IMR-90 (cell line): ENCODE results near the gene RFTN1. TPM values are rescaled to one million over a fixed set of nuclear protein-coding genes. Genes with fewer than 3 reads are reported as not detected.
A peak's percentile ranks its signal among the peaks of the same experiment; 100 is the strongest.

Source experiments
- ATAC-seq: fragments of 200-7000 bp; cut with Tn5 transposase; 2 replicates; pipeline ENCODE4 v1.9.1; 2020; ENCODE audit warnings: low read depth, mild to moderate bottlenecking, moderate library complexity
- BruUV-seq: library from RNA; stranded (reverse); fragments of 400-500 nt; replicated peaks from 2 replicates; lab custom pipeline; 2021; lab: Mats Ljungman, UMichigan
- CTCF ChIA-PET: fragments of 300-600 bp; formaldehyde crosslinking; extraction: SDS; loops from one replicate; lab custom pipeline; 2021; ENCODE audit warnings: antibody characterized with exemption; lab: Yijun Ruan, JAX
- POLR2A ChIA-PET: fragments of 300-600 bp; sonication (Branson Sonifier 250); formaldehyde crosslinking; loops from one replicate; lab custom pipeline; 2022; ENCODE audit warnings: antibody characterized with exemption; ENCODE audit not compliant: unreplicated experiment; lab: Charles Lee
- DNase-seq: peaks from one replicate; pipeline ENCODE4 v3.0.0; 2013
- H2AFZ ChIP-seq: replicated peaks from 2 replicates; pipeline ENCODE3; 2013; ENCODE audit warnings: low read length, mild to moderate bottlenecking; ENCODE audit not compliant: poor library complexity
- H2AK5ac ChIP-seq: 2 replicates; pipeline ENCODE4 v1.6.1; 2013; ENCODE audit warnings: low read depth, low read length, inconsistent platforms
- H2AK9ac ChIP-seq: replicated peaks from 2 replicates; pipeline ENCODE3; 2013; ENCODE audit warnings: mild to moderate bottlenecking, low read depth, low read length, moderate library complexity; ENCODE audit not compliant: poor library complexity
- H2BK120ac ChIP-seq: 2 replicates; pipeline ENCODE4 v1.6.1; 2013; ENCODE audit warnings: low read depth, low read length, inconsistent platforms
- H2BK15ac ChIP-seq: 3 replicates; pipeline ENCODE4 v1.6.1; 2013; ENCODE audit warnings: low read depth, low read length, inconsistent platforms
- H2BK20ac ChIP-seq: 2 replicates; pipeline ENCODE4 v1.6.1; 2013; ENCODE audit warnings: low read depth, mild to moderate bottlenecking, inconsistent platforms, low read length, moderate library complexity
- H2BK5ac ChIP-seq: 2 replicates; pipeline ENCODE4 v1.6.1; 2013; ENCODE audit warnings: mild to moderate bottlenecking, low read depth, low read length, inconsistent platforms; ENCODE audit not compliant: poor library complexity, severe bottlenecking
- H3K14ac ChIP-seq: replicated peaks from 2 replicates; pipeline ENCODE4 v1.6.1; 2013; ENCODE audit warnings: low read depth, low read length, inconsistent platforms
- H3K18ac ChIP-seq: 2 replicates; pipeline ENCODE4 v1.6.1; 2013; ENCODE audit warnings: low read depth, low read length, control low read depth
- H3K23ac ChIP-seq: 2 replicates; pipeline ENCODE4 v1.6.1; 2013; ENCODE audit warnings: low read depth, low read length, inconsistent platforms
- H3K27ac ChIP-seq: 2 replicates; pipeline ENCODE4 v1.5.1; 2013; ENCODE audit warnings: mild to moderate bottlenecking, control low read depth, low read length; ENCODE audit not compliant: insufficient read depth
- H3K27me3 ChIP-seq: 2 replicates; pipeline ENCODE4 v1.6.1; 2013; ENCODE audit warnings: low read length; ENCODE audit not compliant: control insufficient read depth, insufficient read depth
- H3K36me3 ChIP-seq: 2 replicates; pipeline ENCODE4 v1.6.1; 2013; ENCODE audit warnings: low read length, mixed read lengths; ENCODE audit not compliant: control insufficient read depth, insufficient read depth
- H3K4ac ChIP-seq: 2 replicates; pipeline ENCODE4 v1.6.1; 2013; ENCODE audit warnings: low read depth, low read length, inconsistent platforms
- H3K4me1 ChIP-seq: 2 replicates; pipeline ENCODE4 v1.6.1; 2013; ENCODE audit warnings: low read length, mixed read lengths; ENCODE audit not compliant: control insufficient read depth, insufficient read depth
- H3K4me2 ChIP-seq: 2 replicates; pipeline ENCODE4 v1.6.1; 2013; ENCODE audit warnings: low read depth, mild to moderate bottlenecking, control low read depth, low read length, moderate library complexity
- H3K4me3 ChIP-seq: 2 replicates; pipeline ENCODE4 v1.5.1; 2013; ENCODE audit warnings: low read depth, mild to moderate bottlenecking, control low read depth, low read length, moderate library complexity; ENCODE audit not compliant: insufficient read depth
- H3K56ac ChIP-seq: 2 replicates; pipeline ENCODE4 v1.6.1; 2013; ENCODE audit warnings: low read length, inconsistent platforms; ENCODE audit not compliant: insufficient read depth; ENCODE audit errors: extremely low read depth
- H3K79me1 ChIP-seq, 2 experiments: 2 replicates each; pipeline ENCODE4 v1.6.1; 2013; ENCODE audit warnings: low read length in 2 of 2, inconsistent platforms in 1 of 2, low read depth in 1 of 2
- H3K9ac ChIP-seq: 2 replicates; pipeline ENCODE4 v1.6.1; 2013; ENCODE audit warnings: low read depth, low read length, control low read depth
- H3K9me1 ChIP-seq: 2 replicates; pipeline ENCODE4 v1.6.1; 2013; ENCODE audit warnings: low read length, inconsistent platforms; ENCODE audit not compliant: insufficient read depth
- H3K9me3 ChIP-seq: 2 replicates; pipeline ENCODE4 v1.6.1; 2013; ENCODE audit warnings: low read length; ENCODE audit not compliant: control insufficient read depth, insufficient read depth
- H4K20me1 ChIP-seq: 2 replicates; pipeline ENCODE4 v1.6.1; 2013; ENCODE audit warnings: low read length, inconsistent platforms; ENCODE audit not compliant: insufficient read depth
- H4K5ac ChIP-seq: 2 replicates; pipeline ENCODE4 v1.6.1; 2013; ENCODE audit warnings: mild to moderate bottlenecking, low read depth, low read length, control low read depth
- H4K8ac ChIP-seq, 2 experiments: 2 replicates each; pipeline ENCODE4 v1.6.1; 2013; ENCODE audit warnings: low read depth in 2 of 2, low read length in 2 of 2, control low read depth in 1 of 2, inconsistent platforms in 1 of 2
- H4K91ac ChIP-seq: 2 replicates; pipeline ENCODE4 v1.6.1; 2013; ENCODE audit warnings: low read depth, low read length, inconsistent platforms; ENCODE audit not compliant: insufficient read depth
- CHD1 ChIP-seq: IDR thresholded peaks from 2 replicates; pipeline ENCODE4 v1.6.1; 2012; ENCODE audit warnings: low read depth, low read length, improper control_type of control experiment
- CTCF ChIP-seq: conservative IDR thresholded peaks from 2 replicates; pipeline ENCODE4 v1.5.1; 2012; ENCODE audit warnings: mild to moderate bottlenecking, low read depth, low read length, improper control_type of control experiment
- USF2 ChIP-seq: fragments of 150-350 bp; IDR thresholded peaks from 2 replicates; pipeline ENCODE4 v1.6.1; 2017; ENCODE audit warnings: mild to moderate bottlenecking, antibody characterized with exemption, low read length, low read depth
- WGBS, 2 experiments: methylation state at CpG; one replicate each; pipeline versions ENCODE4 v1.1.5 to v1.1.7; 2013; ENCODE audit warnings: missing lambda C conversion rate in 2 of 2; ENCODE audit not compliant: insufficient read length in 1 of 2; ENCODE audit errors: extremely low coverage in 2 of 2; 5-methylcytosine and 5-hydroxymethylcytosine counted together
- dilution Hi-C: fragments of 300-500 bp; cut with HindIII; formaldehyde crosslinking; loops from one replicate; pipeline ENCODE4 v1.14.3; 2018; ENCODE audit warnings: low sequenced_read_pairs; ENCODE audit not compliant: unreplicated experiment
- in situ Hi-C: fragments of 300-500 bp; cut with MboI; formaldehyde crosslinking; loops from 3 replicates; pipeline ENCODE4 v1.14.3; 2019; ENCODE audit warnings: low sequenced_read_pairs, inconsistent platforms, mixed read lengths
- intact Hi-C: fragments of 100-400 bp; cut with micrococcal nuclease; formaldehyde crosslinking; loops from 2 replicates; pipeline ENCODE4 v1.10.0; 2022
- polyA plus RNA-seq, 3 experiments: library from polyadenylated mRNA; depleted of rRNA; stranded (reverse); fragments of >200 nt; gene quantifications; 2 replicates each; pipeline ENCODE4 v1.2.3, GENCODE V29; 2012; ENCODE audit warnings: low replicate concordance in 1 of 3
- total RNA-seq: library from RNA; depleted of rRNA; stranded (reverse); fragments of >200 nt; gene quantifications from 2 replicates; pipeline ENCODE4 v1.2.3, GENCODE V29; 2012

The RFTN1 gene
- total and polyA plus RNA-seq, 2 of the 4 experiments (the other 2 are of a cell fraction): 45.0 to 52.0 TPM

GRCh38 chr3:16315623-16316022 lies 197.9 kb downstream of the RFTN1 start:
- no peak for DNase-seq
- H3K23ac ChIP-seq: no peak overlapping the region
- BruUV-seq: no TSS peak
- H3K27me3 ChIP-seq: no peaks in the 10 kb centered on the region
- H2AK9ac ChIP-seq: no peak overlapping the region
- intact Hi-C loops: loop anchor here (5.0 kb wide), 1 partner anchor 77 kb away; no protein-coding TSS in a partner anchor
- no peak overlapping the region for H4K91ac ChIP-seq
- H3K27ac ChIP-seq: no peak overlapping the region
- ChIA-PET CTCF (no interaction called here), POLR2A (no interaction called here)
- no peak overlapping the region for H2BK120ac ChIP-seq
- H3K9me3 ChIP-seq: no peaks in the 10 kb centered on the region
- no CpG with 5 or more reads among the region's 7 CpGs for WGBS, 2 experiments
- H3K79me1 ChIP-seq: peaks cover 8 to 50% of the 10 kb centered on the region in 2 experiments
- H3K36me3 ChIP-seq: peaks cover 36% of the 10 kb centered on the region
- dilution Hi-C loops: no loop called here
- in situ Hi-C loops: no loop called here
- H3K4me2 ChIP-seq: no peak overlapping the region
- no peak overlapping the region for H3K18ac ChIP-seq
- no peak overlapping the region for H3K9ac ChIP-seq
- H2BK15ac ChIP-seq: no peak overlapping the region
- H3K9me1 ChIP-seq: peaks cover 32% of the 10 kb centered on the region
- no peak overlapping the region for H2BK5ac ChIP-seq
- H3K4me3 ChIP-seq: no peak overlapping the region
- no peak overlapping the region for H2AK5ac ChIP-seq
- H3K56ac ChIP-seq: no peak overlapping the region
- ATAC-seq: no peak
- no peak overlapping the region for H2AFZ ChIP-seq
- 0 out of 2 replicates have a peak overlapping the region, but pooled peaks have one; percentile 31 for H3K14ac ChIP-seq
- no peak overlapping the region for H3K4ac ChIP-seq
- peaks cover 21% of the 10 kb centered on the region for H3K4me1 ChIP-seq
- no peak overlapping the region for H2BK20ac ChIP-seq
- H4K20me1 ChIP-seq: no peaks in the 10 kb centered on the region
- H4K8ac ChIP-seq: no peak overlapping the region
- TF ChIP-seq CHD1 (no peak), CTCF (no peak), USF2 (no peak)
- H4K5ac ChIP-seq: no peak overlapping the region
